CD4-positive, alpha-beta T cell treated with Interleukin-10 for 1 hour (primary cell): Measurements from ENCODE around the gene SPOP.
A peak's percentile ranks its signal among the peaks of the same experiment; 100 is the strongest.
"Not testable (repeated sequence)": the region's sequence is repeated elsewhere in the genome, so short reads cannot be mapped to it uniquely, and the experiment has no call there.

Source experiments
- DNase-seq: peaks from one replicate; pipeline ENCODE4 v3.0.0-alpha.2; 2020

SPOP gene

GRCh38 chr17:49677933-49678847 lies at the start of gene SPOP:
Gene SPOP, minus strand, starts transcription at chr17:49678097. Its CDS starts 55,287 bp downstream, at chr17:49622810.
- peak; percentile 100 for DNase-seq

GRCh38 chr17:49727380-49727779 lies 49.5 kb upstream of the SPOP start:
- DNase-seq: no peak

- DNase-seq: no peak
These were observed 47.7 kb upstream of the SPOP start for GRCh38 chr17:49725452-49726130.

GRCh38 chr17:49724552-49724951 lies 46.7 kb upstream of the SPOP start:
- DNase-seq: not testable (repeated sequence)

- DNase-seq: no peak
These were observed 45.5 kb upstream of the SPOP start for GRCh38 chr17:49723423-49723822.

GRCh38 chr17:49722066-49722465 lies 44.2 kb upstream of the SPOP start:
- DNase-seq: no peak

- DNase-seq: peak; percentile 22
These were observed 39.5 kb upstream of the SPOP start for GRCh38 chr17:49717371-49717861.

GRCh38 chr17:49716668-49717364 lies 38.9 kb upstream of the SPOP start:
- no peak for DNase-seq

GRCh38 chr17:49715717-49716279 lies 37.9 kb upstream of the SPOP start:
- peak; percentile 83 for DNase-seq

- DNase-seq: peak; percentile 71
These were observed 37.3 kb upstream of the SPOP start for GRCh38 chr17:49715216-49715615.

- no peak for DNase-seq
These were observed 30.8 kb upstream of the SPOP start for GRCh38 chr17:49708515-49709183.

GRCh38 chr17:49707608-49708514 lies 30.0 kb upstream of the SPOP start, which contains the start of gene SLC35B1:
Gene SLC35B1, minus strand, starts transcription at chr17:49707964. Its CDS starts 131 bp downstream, at chr17:49707833.
- peak; percentile 99 for DNase-seq

- peak; percentile 42 for DNase-seq
These were observed 29.3 kb upstream of the SPOP start for GRCh38 chr17:49707246-49707607.

GRCh38 chr17:49705254-49705653 lies 27.4 kb upstream of the SPOP start:
- DNase-seq: no peak

GRCh38 chr17:49703557-49704277 lies 25.8 kb upstream of the SPOP start:
- peak; percentile 24 for DNase-seq

GRCh38 chr17:49700960-49701359 lies 23.1 kb upstream of the SPOP start:
- no peak for DNase-seq

GRCh38 chr17:49699966-49700575 lies 22.2 kb upstream of the SPOP start:
- DNase-seq: no peak

GRCh38 chr17:49698005-49698404 lies 20.1 kb upstream of the SPOP start:
- DNase-seq: no peak

- DNase-seq: peak; percentile 80
These were observed 18.4 kb upstream of the SPOP start for GRCh38 chr17:49696233-49696761.
